ENCODE data around the gene ZBTB7C. TPM values are rescaled to one million over a fixed set of nuclear protein-coding genes. Genes with fewer than 3 reads are reported as not detected.

ZBTB7C gene
- total RNA-seq, 1 donor from 2014 or later: 0.11 TPM

GRCh38 chr18:48113691-48114090 is 295.5 kb downstream of the ZBTB7C start:
- Mint-ChIP-seq H3K27me3 (ENCODE audit: unreplicated experiment) (peaks cover 66% of the 10 kb centered on the region), H3K4me1 (ENCODE audit: unreplicated experiment) (no peaks in the 10 kb centered on the region), H3K4me3 (ENCODE audit: unreplicated experiment) (no peak overlapping the region), H3K36me3 (ENCODE audit: unreplicated experiment) (no peaks in the 10 kb centered on the region), H3K27ac (ENCODE audit: unreplicated experiment) (no peak overlapping the region), H3K9me3 (ENCODE audit: unreplicated experiment) (no peaks in the 10 kb centered on the region)
- TF ChIP-seq CTCF (IDR thresholded peaks at IDR 0.05): no peak
- DNase-seq (ENCODE audit: extremely low spot score, unreplicated experiment): no peak

- DNase-seq (ENCODE audit: extremely low spot score, unreplicated experiment): no peak
- no peak overlapping the region for H3K4me3 Mint-ChIP-seq (ENCODE audit: unreplicated experiment)
- H3K36me3 Mint-ChIP-seq (ENCODE audit: unreplicated experiment): no peaks in the 10 kb centered on the region
- TF ChIP-seq CTCF (IDR thresholded peaks at IDR 0.05): no peak
- H3K9me3 Mint-ChIP-seq (ENCODE audit: unreplicated experiment): no peaks in the 10 kb centered on the region
- H3K4me1 Mint-ChIP-seq (ENCODE audit: unreplicated experiment): no peaks in the 10 kb centered on the region
- no peak overlapping the region for H3K27ac Mint-ChIP-seq (ENCODE audit: unreplicated experiment)
- peaks cover 65% of the 10 kb centered on the region for H3K27me3 Mint-ChIP-seq (ENCODE audit: unreplicated experiment)
Observed at GRCh38 chr18:48111587-48111986, 297.6 kb downstream of the ZBTB7C start.

GRCh38 chr18:48110797-48111196 is 298.4 kb downstream of the ZBTB7C start:
- no peak for TF ChIP-seq CTCF (IDR thresholded peaks at IDR 0.05)
- H3K27ac Mint-ChIP-seq (ENCODE audit: unreplicated experiment): no peak overlapping the region
- H3K4me1 Mint-ChIP-seq (ENCODE audit: unreplicated experiment): no peaks in the 10 kb centered on the region
- H3K4me3 Mint-ChIP-seq (ENCODE audit: unreplicated experiment): no peak overlapping the region
- no peak for DNase-seq (ENCODE audit: extremely low spot score, unreplicated experiment)
- peaks cover 70% of the 10 kb centered on the region for H3K27me3 Mint-ChIP-seq (ENCODE audit: unreplicated experiment)
- H3K9me3 Mint-ChIP-seq (ENCODE audit: unreplicated experiment): no peaks in the 10 kb centered on the region
- H3K36me3 Mint-ChIP-seq (ENCODE audit: unreplicated experiment): no peaks in the 10 kb centered on the region

- Mint-ChIP-seq H3K27ac (ENCODE audit: unreplicated experiment) (no peak overlapping the region), H3K9me3 (ENCODE audit: unreplicated experiment) (no peaks in the 10 kb centered on the region), H3K4me1 (ENCODE audit: unreplicated experiment) (no peaks in the 10 kb centered on the region), H3K36me3 (ENCODE audit: unreplicated experiment) (no peaks in the 10 kb centered on the region), H3K4me3 (ENCODE audit: unreplicated experiment) (no peak overlapping the region), H3K27me3 (ENCODE audit: unreplicated experiment) (peaks cover 74% of the 10 kb centered on the region)
- no peak for DNase-seq (ENCODE audit: extremely low spot score, unreplicated experiment)
- no peak for TF ChIP-seq CTCF (IDR thresholded peaks at IDR 0.05)
Observed at GRCh38 chr18:48109961-48110493, 299.2 kb downstream of the ZBTB7C start.

GRCh38 chr18:48108136-48108535 is 301.0 kb downstream of the ZBTB7C start:
- no peak overlapping the region for H3K4me3 Mint-ChIP-seq (ENCODE audit: unreplicated experiment)
- no peaks in the 10 kb centered on the region for H3K9me3 Mint-ChIP-seq (ENCODE audit: unreplicated experiment)
- no peaks in the 10 kb centered on the region for H3K4me1 Mint-ChIP-seq (ENCODE audit: unreplicated experiment)
- H3K27me3 Mint-ChIP-seq (ENCODE audit: unreplicated experiment): peaks cover 81% of the 10 kb centered on the region
- no peak for TF ChIP-seq CTCF (IDR thresholded peaks at IDR 0.05)
- no peak overlapping the region for H3K27ac Mint-ChIP-seq (ENCODE audit: unreplicated experiment)
- H3K36me3 Mint-ChIP-seq (ENCODE audit: unreplicated experiment): no peaks in the 10 kb centered on the region
- DNase-seq (ENCODE audit: extremely low spot score, unreplicated experiment): no peak

Measured in osteocyte (in vitro differentiated cells).